Right lobe of liver (tissue), 6 donors: ENCODE results near the gene COX11. TPM values are rescaled to one million over a fixed set of nuclear protein-coding genes. Genes with fewer than 3 reads are reported as not detected.
A peak's percentile ranks its signal among the peaks of the same experiment; 100 is the strongest.

Source experiments
- ATAC-seq, 4 donors: fragments of 200-7000 bp; cut with Tn5 transposase; one replicate each; pipeline ENCODE4 v1.9.1; 2020; ENCODE audit warnings: mild to moderate bottlenecking in 4 of 4, moderate library complexity in 4 of 4
- DNase-seq, 3 donors: peaks; one replicate each; pipeline ENCODE4 v3.0.0-alpha.2; 2020
- H3K27ac ChIP-seq, 3 donors: fragments of 200-600 bp; one replicate each; pipeline ENCODE4 v1.8.0; 2022
- H3K27me3 ChIP-seq, 2 donors: fragments of 200-600 bp; one replicate each; pipeline ENCODE4 v1.8.0; 2022
- H3K36me3 ChIP-seq, 4 donors: fragments of 200-600 bp; sonication (generic) in 1 of 4; one replicate each; pipeline versions ENCODE4 v1.5.1 to v1.8.0; 2017 to 2022; ENCODE audit warnings: control low read depth in 1 of 4
- H3K4me1 ChIP-seq, 4 donors: fragments of 200-600 bp; sonication (generic) in 1 of 4; one replicate each; pipeline versions ENCODE4 v1.5.1 to v1.8.0; 2017 to 2022; ENCODE audit warnings: control low read depth in 1 of 4
- H3K4me3 ChIP-seq, 3 donors: fragments of 200-600 bp; one replicate each; pipeline ENCODE4 v1.8.0; 2022
- H3K9me3 ChIP-seq, 4 donors: fragments of 200-600 bp; sonication (generic) in 1 of 4; one replicate each; pipeline versions ENCODE4 v1.5.1 to v1.8.0; 2017 to 2022; ENCODE audit warnings: control low read depth in 1 of 4
- POLR2A ChIP-seq: fragments of 450-650 bp; IDR thresholded peaks from one replicate; pipeline ENCODE4 v1.6.1; 2017; ENCODE audit warnings: antibody characterized with exemption, mild to moderate bottlenecking
- WGBS: methylation state at CpG from one replicate; pipeline ENCODE4 v1.1.6; 2018; ENCODE audit warnings: low coverage, low lambda C conversion rate; ENCODE audit not compliant: insufficient coverage; ENCODE audit errors: missing lambda C conversion rate; 5-methylcytosine and 5-hydroxymethylcytosine counted together
- intact Hi-C, 2 donors: fragments of 100-400 bp; cut with DNase I; formaldehyde crosslinking; loops; one replicate each; pipeline versions ENCODE4 v1.11.2 to v1.14.1; 2022
- total RNA-seq, 6 experiments: library from RNA; depleted of rRNA in 2 of 6; stranded (reverse); fragments of >200 nt in 2 of 6; fragmentation: NEBNext Ultra II Directional in 3 of 6; extraction: Animal tissue kit (Norgen Biotek cat#: 25700) in 3 of 6; gene quantifications; one replicate each; pipeline versions ENCODE4 v1.1.0 to v1.2.4, GENCODE V29; 2016 to 2023
- TF ChIP-seq, protein P1 (sequence below), 4 donors: fragments of 200-600 bp in 3 of 4; fragments of 450-650 bp in 1 of 4; IDR thresholded peaks; one replicate each; pipeline versions ENCODE4 v1.5.1 to v1.8.0; 2016 to 2022; ENCODE audit warnings: antibody characterized with exemption in 4 of 4, mild to moderate bottlenecking in 2 of 4
- donor health status: DM: no; HTN: yes; CAD: no.
- donor health status: DM: no; HTN: no; CAD: no.
- donor health status: DM: no; HTN: no; CAD: no.
- donor health status: DM: no; HTN: yes; CAD: no.
- donor health status: DM: no; HTN: yes; CAD: no.

COX11 gene
- total RNA-seq, 6 experiments from 2014 or later: 20.4 to 29.1 (median 24.8) TPM

GRCh38 chr17:54948380-54948779 is 20.1 kb downstream of the COX11 start:
- 65% methylated on average over 5 of the region's 5 CpGs for WGBS
- no peaks in the 10 kb centered on the region for H3K27me3 ChIP-seq
- intact Hi-C loops: no loop called here

DNA sequence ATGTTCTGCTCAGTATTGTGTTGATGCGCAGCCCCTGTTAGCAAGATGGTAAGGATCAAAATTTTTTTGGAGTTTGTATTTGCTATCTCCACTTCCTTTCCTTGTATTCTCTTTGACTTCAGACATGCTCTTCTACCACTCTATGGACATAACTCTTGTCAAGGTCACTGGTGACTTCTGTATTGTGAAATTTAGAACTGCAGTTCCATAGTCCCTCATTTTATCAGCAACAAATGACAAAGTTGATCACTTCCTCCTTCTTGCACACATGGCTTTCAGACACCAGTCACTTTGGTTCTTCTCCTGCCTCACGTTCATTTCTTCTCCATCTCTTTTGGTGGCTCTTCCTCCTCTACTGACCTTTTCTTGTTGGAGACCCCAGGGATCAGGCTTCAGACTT is 21.1 kb downstream of the COX11 start:
- 67% methylated on average over 2 of the region's 2 CpGs for WGBS
- H3K27ac ChIP-seq: no peak overlapping the region
- no peak overlapping the region for H3K4me3 ChIP-seq
- H3K4me1 ChIP-seq: peaks cover 0 to 9% (median 0%) of the 10 kb centered on the region in 4 donors
- intact Hi-C loops: no loop called here
- DNase-seq (no peak), ATAC-seq (peak in 2 of 4 donors; percentile 45 to 69)
- TF ChIP-seq, protein P1, sequence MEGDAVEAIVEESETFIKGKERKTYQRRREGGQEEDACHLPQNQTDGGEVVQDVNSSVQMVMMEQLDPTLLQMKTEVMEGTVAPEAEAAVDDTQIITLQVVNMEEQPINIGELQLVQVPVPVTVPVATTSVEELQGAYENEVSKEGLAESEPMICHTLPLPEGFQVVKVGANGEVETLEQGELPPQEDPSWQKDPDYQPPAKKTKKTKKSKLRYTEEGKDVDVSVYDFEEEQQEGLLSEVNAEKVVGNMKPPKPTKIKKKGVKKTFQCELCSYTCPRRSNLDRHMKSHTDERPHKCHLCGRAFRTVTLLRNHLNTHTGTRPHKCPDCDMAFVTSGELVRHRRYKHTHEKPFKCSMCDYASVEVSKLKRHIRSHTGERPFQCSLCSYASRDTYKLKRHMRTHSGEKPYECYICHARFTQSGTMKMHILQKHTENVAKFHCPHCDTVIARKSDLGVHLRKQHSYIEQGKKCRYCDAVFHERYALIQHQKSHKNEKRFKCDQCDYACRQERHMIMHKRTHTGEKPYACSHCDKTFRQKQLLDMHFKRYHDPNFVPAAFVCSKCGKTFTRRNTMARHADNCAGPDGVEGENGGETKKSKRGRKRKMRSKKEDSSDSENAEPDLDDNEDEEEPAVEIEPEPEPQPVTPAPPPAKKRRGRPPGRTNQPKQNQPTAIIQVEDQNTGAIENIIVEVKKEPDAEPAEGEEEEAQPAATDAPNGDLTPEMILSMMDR (IDR thresholded peaks at IDR 0.05): no peak
- no peak for TF ChIP-seq POLR2A
- no peaks in the 10 kb centered on the region for H3K9me3 ChIP-seq
- H3K27me3 ChIP-seq: no peaks in the 10 kb centered on the region
- peaks cover 0 to 47% (median 13%) of the 10 kb centered on the region in 4 donors for H3K36me3 ChIP-seq

More at GRCh38 chr17:54948380-54948779, 20.1 kb downstream of the COX11 start:
- H3K4me3 ChIP-seq: no peak overlapping the region
- no peak overlapping the region for H3K27ac ChIP-seq
- no peaks in the 10 kb centered on the region for H3K9me3 ChIP-seq
- ATAC-seq (peak in 1 of 4 donors; percentile 51), DNase-seq (no peak)
- TF ChIP-seq, protein P1 (IDR thresholded peaks at IDR 0.05): no peak
- no peak for TF ChIP-seq POLR2A
- H3K36me3 ChIP-seq: peaks cover 0 to 47% (median 13%) of the 10 kb centered on the region in 4 donors
- peaks cover 0 to 9% (median 0%) of the 10 kb centered on the region in 4 donors for H3K4me1 ChIP-seq

GRCh38 chr17:54945671-54946070 is 22.8 kb downstream of the COX11 start:
- Histone ChIP-seq H3K4me3 (no peak overlapping the region), H3K9me3 (no peaks in the 10 kb centered on the region), H3K27me3 (no peaks in the 10 kb centered on the region), H3K36me3 (peaks cover 0 to 33% (median 8%) of the 10 kb centered on the region in 4 donors), H3K27ac (no peak overlapping the region), H3K4me1 (peaks cover 0 to 14% (median 0%) of the 10 kb centered on the region in 4 donors)
- TF ChIP-seq POLR2A: no peak
- TF ChIP-seq, protein P1 (IDR thresholded peaks at IDR 0.05): no peak
- WGBS: 86% methylated on average over 1 of the region's 1 CpG
- intact Hi-C loops: no loop called here
- DNase-seq (no peak), ATAC-seq (no peak)

- no peak overlapping the region for H3K4me3 ChIP-seq
- 57% methylated on average over 1 of the region's 1 CpG for WGBS
- H3K27ac ChIP-seq: no peak overlapping the region
- H3K36me3 ChIP-seq: peaks cover 0 to 30% (median 7%) of the 10 kb centered on the region in 4 donors
- H3K4me1 ChIP-seq: peaks cover 0 to 19% (median 0%) of the 10 kb centered on the region in 4 donors
- ATAC-seq (no peak), DNase-seq (no peak)
- TF ChIP-seq, protein P1 (IDR thresholded peaks at IDR 0.05): no peak
- TF ChIP-seq POLR2A: no peak
- no peaks in the 10 kb centered on the region for H3K27me3 ChIP-seq
- H3K9me3 ChIP-seq: no peaks in the 10 kb centered on the region
- intact Hi-C loops: no loop called here
These were observed 23.2 kb downstream of the COX11 start for GRCh38 chr17:54945231-54945630.

DNA sequence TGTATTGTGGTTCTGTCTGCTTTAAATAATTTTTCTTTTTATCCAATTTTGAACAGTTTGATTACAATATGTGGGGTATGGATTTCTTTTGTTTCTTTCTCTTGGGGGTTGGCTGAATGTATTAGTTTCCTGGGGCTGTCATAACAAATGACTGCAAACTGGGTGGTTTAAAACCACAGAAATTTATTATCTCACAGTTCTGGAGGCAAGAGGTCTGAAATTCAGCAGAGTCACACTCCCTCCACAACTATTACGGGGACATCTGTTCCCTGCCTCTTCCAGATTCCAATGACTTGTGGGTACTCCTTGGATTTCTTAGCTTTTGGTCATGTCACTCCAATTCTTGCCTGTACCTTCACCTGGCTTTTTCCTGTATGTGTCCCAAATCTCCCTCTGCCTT is 23.7 kb downstream of the COX11 start:
- DNase-seq: no peak
- H3K4me1 ChIP-seq: peaks cover 0 to 23% (median 0%) of the 10 kb centered on the region in 4 donors
- intact Hi-C loops: no loop called here
- no peak overlapping the region for H3K27ac ChIP-seq
- TF ChIP-seq, protein P1 (IDR thresholded peaks at IDR 0.05): no peak
- no peak for TF ChIP-seq POLR2A
- H3K27me3 ChIP-seq: no peaks in the 10 kb centered on the region
- no peak for ATAC-seq
- H3K36me3 ChIP-seq: peaks cover 0 to 30% (median 4%) of the 10 kb centered on the region in 4 donors
- 55% methylated on average over 1 of the region's 1 CpG for WGBS
- no peaks in the 10 kb centered on the region for H3K9me3 ChIP-seq
- H3K4me3 ChIP-seq: no peak overlapping the region
